Measurements from ENCODE around the gene AFF3. TPM values are rescaled to one million over a fixed set of nuclear protein-coding genes. Genes with fewer than 3 reads are reported as not detected.
"Not testable (repeated sequence)": the region's sequence is repeated elsewhere in the genome, so short reads cannot be mapped to it uniquely, and the experiment has no call there.

Gene AFF3
- total and polyA plus RNA-seq, 2 donors (not counting 1 experiment from before 2014, with no cell fraction given) = 0.50 to 2.5 TPM

GRCh38 chr2:99666256-99666655, 476.1 kb downstream of the AFF3 start:
- H3K9ac ChIP-seq (ENCODE audit: insufficient read depth, low read length) = no peak overlapping the region
- DNase-seq (ENCODE audit: low read depth in 2 of 2) = no peak
- H3K27ac ChIP-seq (ENCODE audit: insufficient read depth, low read length) = no peak overlapping the region
- H3K79me2 ChIP-seq (ENCODE audit: control insufficient read depth, insufficient read depth, low read length) = no peaks in the 10 kb centered on the region
- no peaks in the 10 kb centered on the region for H3K27me3 ChIP-seq (ENCODE audit: control insufficient read depth, insufficient read depth, low read length)
- TF ChIP-seq EZH2 (IDR thresholded peaks at IDR 0.05; ENCODE audit: low read length, missing control alignments) (no peak), CTCF (conservative IDR thresholded peaks at IDR 0.05 in 1 of 2, IDR thresholded peaks at IDR 0.05 in 1 of 2; ENCODE audit: low read depth in 1 of 2, low read length in 2 of 2) (no peak)
- H4K20me1 ChIP-seq (ENCODE audit: control insufficient read depth, extremely low read depth, insufficient read depth, low read length) = no peaks in the 10 kb centered on the region
- H2AFZ ChIP-seq (ENCODE audit: low read length) = no peak overlapping the region
- H3K4me3 ChIP-seq (replicated peaks in 1 of 4; ENCODE audit: control extremely low read depth in 1 of 4, insufficient read depth in 1 of 4, low read depth in 3 of 4, low read length in 4 of 4) = no peak overlapping the region
- no peaks in the 10 kb centered on the region for H3K36me3 ChIP-seq (ENCODE audit: control insufficient read depth, insufficient read depth, low read length)
- H3K9me3 ChIP-seq (ENCODE audit: control insufficient read depth, insufficient read depth, low read depth, low read length) = no peaks in the 10 kb centered on the region
- H3K4me1 ChIP-seq (ENCODE audit: control insufficient read depth, extremely low read depth, insufficient read depth, low read length) = no peaks in the 10 kb centered on the region
- no peak overlapping the region for H3K4me2 ChIP-seq (ENCODE audit: extremely low read depth, insufficient read depth, low read length)

DNA sequence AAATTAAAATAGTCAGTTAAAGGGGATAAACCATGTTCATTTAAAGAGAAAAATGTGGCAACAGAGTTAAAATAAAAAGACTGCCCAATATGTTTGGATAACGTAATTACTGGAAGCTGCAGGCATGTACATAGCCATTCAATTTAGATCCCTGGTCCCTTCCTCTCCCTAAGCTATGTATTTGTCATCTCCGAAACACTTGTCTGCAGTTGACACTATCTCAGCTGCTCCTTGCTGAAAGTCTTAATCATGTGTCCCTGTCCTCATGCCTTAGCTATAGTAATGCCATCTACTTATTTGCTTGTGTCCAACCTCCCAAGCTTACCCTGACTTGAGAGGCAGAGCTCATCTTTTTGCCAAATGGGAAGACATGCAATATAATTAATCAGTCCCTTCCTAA, 478.7 kb downstream of the AFF3 start:
- no peak overlapping the region for H3K4me3 ChIP-seq (replicated peaks in 1 of 4; ENCODE audit: control extremely low read depth in 1 of 4, insufficient read depth in 1 of 4, low read depth in 3 of 4, low read length in 4 of 4)
- no peaks in the 10 kb centered on the region for H3K4me1 ChIP-seq (ENCODE audit: control insufficient read depth, extremely low read depth, insufficient read depth, low read length)
- no peak overlapping the region for H2AFZ ChIP-seq (ENCODE audit: low read length)
- H3K9me3 ChIP-seq (ENCODE audit: control insufficient read depth, insufficient read depth, low read depth, low read length) = no peaks in the 10 kb centered on the region
- TF ChIP-seq EZH2 (IDR thresholded peaks at IDR 0.05; ENCODE audit: low read length, missing control alignments) (no peak), CTCF (conservative IDR thresholded peaks at IDR 0.05 in 1 of 2, IDR thresholded peaks at IDR 0.05 in 1 of 2; ENCODE audit: low read depth in 1 of 2, low read length in 2 of 2) (no peak)
- no peak for DNase-seq (ENCODE audit: low read depth in 2 of 2)
- no peak overlapping the region for H3K4me2 ChIP-seq (ENCODE audit: extremely low read depth, insufficient read depth, low read length)
- H3K36me3 ChIP-seq (ENCODE audit: control insufficient read depth, insufficient read depth, low read length) = no peaks in the 10 kb centered on the region
- H4K20me1 ChIP-seq (ENCODE audit: control insufficient read depth, extremely low read depth, insufficient read depth, low read length) = no peaks in the 10 kb centered on the region
- no peak overlapping the region for H3K27ac ChIP-seq (ENCODE audit: insufficient read depth, low read length)
- H3K27me3 ChIP-seq (ENCODE audit: control insufficient read depth, insufficient read depth, low read length) = no peaks in the 10 kb centered on the region
- no peak overlapping the region for H3K9ac ChIP-seq (ENCODE audit: insufficient read depth, low read length)
- no peaks in the 10 kb centered on the region for H3K79me2 ChIP-seq (ENCODE audit: control insufficient read depth, insufficient read depth, low read length)

DNA sequence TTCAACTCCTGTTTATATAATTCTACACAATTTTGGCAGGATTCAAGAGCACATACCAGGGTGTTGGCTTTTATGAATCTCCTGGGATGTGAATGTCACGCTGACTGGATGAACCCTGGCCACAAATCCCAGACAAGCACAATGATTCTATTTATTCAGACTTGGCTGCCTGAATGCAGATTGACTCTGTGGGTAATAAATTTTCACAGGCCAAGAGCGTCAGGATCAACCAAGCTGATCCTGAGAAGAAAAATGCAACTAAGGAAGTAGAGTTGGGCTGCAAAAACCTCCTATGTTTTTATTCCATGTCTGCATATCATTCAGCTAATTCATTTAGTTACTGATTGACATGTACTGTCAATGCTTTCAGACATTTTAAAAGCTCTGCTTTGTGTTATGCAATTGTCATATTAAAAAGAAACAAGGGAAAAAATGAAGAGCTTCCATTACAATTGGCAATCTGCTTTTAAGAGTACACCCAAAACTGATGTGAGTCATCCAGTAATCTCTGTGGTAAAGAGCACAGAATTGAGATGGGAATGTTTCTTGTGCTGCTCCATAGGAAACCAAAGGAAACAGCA, 479.5 kb downstream of the AFF3 start:
- H4K20me1 ChIP-seq (ENCODE audit: control insufficient read depth, extremely low read depth, insufficient read depth, low read length) = no peaks in the 10 kb centered on the region
- H3K9me3 ChIP-seq (ENCODE audit: control insufficient read depth, insufficient read depth, low read depth, low read length) = no peaks in the 10 kb centered on the region
- no peak overlapping the region for H3K27ac ChIP-seq (ENCODE audit: insufficient read depth, low read length)
- no peak overlapping the region for H2AFZ ChIP-seq (ENCODE audit: low read length)
- TF ChIP-seq EZH2 (IDR thresholded peaks at IDR 0.05; ENCODE audit: low read length, missing control alignments) (no peak), CTCF (conservative IDR thresholded peaks at IDR 0.05 in 1 of 2, IDR thresholded peaks at IDR 0.05 in 1 of 2; ENCODE audit: low read depth in 1 of 2, low read length in 2 of 2) (no peak)
- H3K36me3 ChIP-seq (ENCODE audit: control insufficient read depth, insufficient read depth, low read length) = no peaks in the 10 kb centered on the region
- no peak overlapping the region for H3K4me3 ChIP-seq (replicated peaks in 1 of 4; ENCODE audit: control extremely low read depth in 1 of 4, insufficient read depth in 1 of 4, low read depth in 3 of 4, low read length in 4 of 4)
- no peaks in the 10 kb centered on the region for H3K27me3 ChIP-seq (ENCODE audit: control insufficient read depth, insufficient read depth, low read length)
- no peaks in the 10 kb centered on the region for H3K79me2 ChIP-seq (ENCODE audit: control insufficient read depth, insufficient read depth, low read length)
- peak; percentile 98 to 100 for DNase-seq (ENCODE audit: low read depth in 2 of 2)
- no peak overlapping the region for H3K9ac ChIP-seq (ENCODE audit: insufficient read depth, low read length)
- no peak overlapping the region for H3K4me2 ChIP-seq (ENCODE audit: extremely low read depth, insufficient read depth, low read length)
- no peaks in the 10 kb centered on the region for H3K4me1 ChIP-seq (ENCODE audit: control insufficient read depth, extremely low read depth, insufficient read depth, low read length)

DNA sequence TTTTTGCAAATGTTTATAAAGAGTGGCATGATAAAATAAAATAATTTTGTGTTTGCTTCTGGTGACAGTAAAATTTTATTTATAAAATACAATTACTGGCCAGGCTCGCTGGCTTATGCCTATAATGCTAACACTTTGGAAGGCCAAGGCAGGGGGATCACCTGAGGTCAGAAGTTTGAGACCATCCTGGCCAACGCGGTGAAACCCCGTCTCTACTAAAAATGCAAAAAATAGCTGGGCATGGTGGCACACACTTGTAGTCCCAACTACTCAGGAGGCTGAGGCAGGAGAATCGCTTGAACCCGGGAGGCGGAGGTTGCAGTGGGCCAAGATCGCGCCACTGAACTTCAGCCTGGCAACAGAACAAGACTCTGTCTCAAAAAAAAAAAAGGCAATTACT, 480.6 kb downstream of the AFF3 start:
- not testable (repeated sequence) for H3K27ac ChIP-seq (ENCODE audit: insufficient read depth, low read length); H3K79me2 ChIP-seq (ENCODE audit: control insufficient read depth, insufficient read depth, low read length); H3K4me1 ChIP-seq (ENCODE audit: control insufficient read depth, extremely low read depth, insufficient read depth, low read length); H2AFZ ChIP-seq (ENCODE audit: low read length); H3K36me3 ChIP-seq (ENCODE audit: control insufficient read depth, insufficient read depth, low read length); H3K9me3 ChIP-seq (ENCODE audit: control insufficient read depth, insufficient read depth, low read depth, low read length); H3K9ac ChIP-seq (ENCODE audit: insufficient read depth, low read length); H4K20me1 ChIP-seq (ENCODE audit: control insufficient read depth, extremely low read depth, insufficient read depth, low read length); DNase-seq (ENCODE audit: low read depth in 2 of 2); H3K27me3 ChIP-seq (ENCODE audit: control insufficient read depth, insufficient read depth, low read length); H3K4me2 ChIP-seq (ENCODE audit: extremely low read depth, insufficient read depth, low read length); H3K4me3 ChIP-seq (replicated peaks in 1 of 4; ENCODE audit: control extremely low read depth in 1 of 4, insufficient read depth in 1 of 4, low read depth in 3 of 4, low read length in 4 of 4)

Data from fibroblast of lung (primary cell).